HCT116 (cell line): ENCODE data around the gene PSMD11. TPM values are rescaled to one million over a fixed set of nuclear protein-coding genes. Genes with fewer than 3 reads are reported as not detected.

Experiments used
- ATAC-seq: fragments of 200-7000 bp; cut with Tn5 transposase; 2 replicates; pipeline ENCODE4 v1.9.1; 2020; ENCODE audit warnings: mild to moderate bottlenecking, moderate library complexity
- BruUV-seq: library from RNA; stranded (reverse); fragments of 400-500 nt; replicated peaks from 2 replicates; lab custom pipeline; 2021; lab: Mats Ljungman, UMichigan
- CTCF ChIA-PET: fragments of 300-600 bp; sonication (Branson Sonifier 250); formaldehyde crosslinking; loops from one replicate; lab custom pipeline; 2021; ENCODE audit warnings: antibody characterized with exemption; lab: Charles Lee
- POLR2A ChIA-PET: fragments of 300-600, 350-600 bp; sonication (Branson Sonifier 250); formaldehyde crosslinking; loops from one replicate; lab custom pipeline; 2021; ENCODE audit warnings: antibody characterized with exemption; lab: Charles Lee
- RAD21 ChIA-PET, 2 experiments: fragments of 300-600 bp; sonication (Branson Sonifier 250); formaldehyde crosslinking; loops; one replicate each; lab custom pipeline; 2023; ENCODE audit warnings: low total read pairs in 2 of 2; ENCODE audit not compliant: uncharacterized antibody in 2 of 2, unreplicated experiment in 2 of 2, low non-redundant PET in 1 of 2; lab: Charles Lee
- DNase-seq: peaks from one replicate; pipeline ENCODE4 v3.0.0-alpha.2; 2010; ENCODE audit warnings: low read depth, low spot score
- H2AFZ ChIP-seq: fragments of 200-600 bp; shearing (Covaris generic), sonication (generic); 2 replicates; pipeline ENCODE4 v1.6.1; 2017; ENCODE audit warnings: low read depth, mixed run types, mixed read lengths, antibody characterized with exemption, low read length; ENCODE audit not compliant: poor library complexity, severe bottlenecking
- H3K27ac ChIP-seq: 2 replicates; pipeline ENCODE4 v1.5.1; 2012; ENCODE audit warnings: low read depth, low read length
- H3K27me3 ChIP-seq: fragments of 200-600 bp; sonication (generic); 2 replicates; pipeline ENCODE4 v1.6.1; 2016; ENCODE audit warnings: mixed run types, low read length, mixed read lengths; ENCODE audit not compliant: insufficient read depth
- H3K36me3 ChIP-seq, 2 experiments: fragments of 200-500 bp in 1 of 2; fragments of 200-600 bp in 1 of 2; sonication (Bioruptor generic) in 1 of 2; sonication (generic) in 1 of 2; 2 replicates each; pipeline versions ENCODE4 v1.5.1 to v1.6.1; 2014 to 2016; ENCODE audit warnings: low read length in 2 of 2, inconsistent platforms in 1 of 2, mixed read lengths in 1 of 2, mixed run types in 1 of 2; ENCODE audit not compliant: insufficient read depth in 2 of 2, control insufficient read depth in 1 of 2
- H3K4me1 ChIP-seq, 2 experiments: fragments of 200-600 bp in 1 of 2; sonication (generic) in 1 of 2; 2 replicates each; pipeline versions ENCODE4 v1.5.1 to v1.6.1; 2012 to 2017; ENCODE audit warnings: low read length in 2 of 2, inconsistent platforms in 1 of 2, mild to moderate bottlenecking in 1 of 2, mixed read lengths in 1 of 2, mixed run types in 1 of 2, moderate library complexity in 1 of 2; ENCODE audit not compliant: insufficient read depth in 2 of 2, control insufficient read depth in 1 of 2
- H3K4me2 ChIP-seq: fragments of 200-600 bp; sonication (generic); 2 replicates; pipeline ENCODE4 v1.6.1; 2017; ENCODE audit warnings: mixed run types, low read length, mixed read lengths
- H3K4me3 ChIP-seq, 2 experiments: fragments of 200-600 bp in 1 of 2; sonication (generic) in 1 of 2; replicated peaks in 1 of 2; 2 replicates each; pipeline ENCODE4 v1.5.1; 2011 to 2016; ENCODE audit warnings: low read length in 2 of 2, control low read depth in 1 of 2, low read depth in 1 of 2, mild to moderate bottlenecking in 1 of 2, mixed read lengths in 1 of 2, mixed run types in 1 of 2
- H3K79me2 ChIP-seq: fragments of 200-600 bp; sonication (generic); 2 replicates; pipeline ENCODE4 v1.6.1; 2017; ENCODE audit warnings: mild to moderate bottlenecking, mixed run types, low read length, moderate library complexity, mixed read lengths; ENCODE audit not compliant: insufficient read depth
- H3K9ac ChIP-seq: fragments of 200-600 bp; sonication (generic); 2 replicates; pipeline ENCODE4 v1.6.1; 2016; ENCODE audit warnings: low read length, mixed read lengths
- H3K9me2 ChIP-seq: fragments of 200-600 bp; sonication (generic), shearing (Covaris generic); 2 replicates; pipeline ENCODE4 v1.6.1; 2017; ENCODE audit warnings: mixed run types, mild to moderate bottlenecking, moderate library complexity; ENCODE audit not compliant: insufficient read depth
- H3K9me3 ChIP-seq, 2 experiments: fragments of 200-500 bp in 1 of 2; fragments of 200-600 bp in 1 of 2; sonication (Bioruptor generic) in 1 of 2; sonication (generic) in 1 of 2; 2 replicates each; pipeline ENCODE4 v1.6.1; 2014 to 2017; ENCODE audit warnings: low read length in 2 of 2, mixed read lengths in 2 of 2, inconsistent platforms in 1 of 2, low read depth in 1 of 2, mild to moderate bottlenecking in 1 of 2, mixed run types in 1 of 2, moderate library complexity in 1 of 2; ENCODE audit not compliant: control insufficient read depth in 1 of 2, insufficient read depth in 1 of 2
- H4K20me1 ChIP-seq: fragments of 200-600 bp; sonication (generic), shearing (Covaris generic); 2 replicates; pipeline ENCODE4 v1.6.1; 2017; ENCODE audit warnings: mixed run types, mild to moderate bottlenecking, moderate library complexity; ENCODE audit not compliant: insufficient read depth
- EZH2phosphoT487 ChIP-seq: fragments of 200-600 bp; IDR thresholded peaks from 2 replicates; pipeline ENCODE4 v1.6.1; 2018; ENCODE audit warnings: antibody characterized with exemption, borderline replicate concordance
- FOSL1 ChIP-seq: IDR thresholded peaks from 2 replicates; pipeline ENCODE4 v1.6.1; 2012; ENCODE audit warnings: low read depth
- JUND ChIP-seq: IDR thresholded peaks from 2 replicates; pipeline ENCODE4 v1.6.1; 2012
- MAX ChIP-seq: IDR thresholded peaks from 2 replicates; pipeline ENCODE4 v1.6.1; 2012
- POLR2AphosphoS5 ChIP-seq: IDR thresholded peaks from 2 replicates; pipeline ENCODE4 v1.6.1; 2011; ENCODE audit warnings: mild to moderate bottlenecking, low read depth, low read length, moderate library complexity
- REST ChIP-seq: IDR thresholded peaks from 2 replicates; pipeline ENCODE4 v1.6.1; 2012; ENCODE audit warnings: low read depth
- SP1 ChIP-seq: IDR thresholded peaks from 2 replicates; pipeline ENCODE4 v1.6.1; 2012; ENCODE audit warnings: low read depth
- SRF ChIP-seq: IDR thresholded peaks from 2 replicates; pipeline ENCODE4 v1.6.1; 2012; ENCODE audit warnings: low read depth
- YY1 ChIP-seq: IDR thresholded peaks from 2 replicates; pipeline ENCODE4 v1.6.1; 2011; ENCODE audit warnings: low read length, low read depth, moderate library complexity, mild to moderate bottlenecking; ENCODE audit not compliant: insufficient replicate concordance; ENCODE audit errors: extremely low read depth
- ZBTB33 ChIP-seq: IDR thresholded peaks from 2 replicates; pipeline ENCODE4 v1.6.1; 2011; ENCODE audit warnings: mild to moderate bottlenecking, low read length, moderate library complexity; ENCODE audit not compliant: insufficient replicate concordance; ENCODE audit errors: extremely low read depth
- ZNF274 ChIP-seq: fragments of 200-500 bp; sonication (Bioruptor generic); IDR thresholded peaks from 2 replicates; pipeline ENCODE4 v1.6.1; 2014; ENCODE audit warnings: mild to moderate bottlenecking, low read depth, low read length, inconsistent platforms
- intact Hi-C: fragments of 100-400 bp; cut with micrococcal nuclease; formaldehyde crosslinking; loops from 2 replicates; pipeline ENCODE4 v1.10.0; 2022
- total RNA-seq: library from RNA; stranded (reverse); gene quantifications from one replicate; pipeline ENCODE4 v1.2.1, GENCODE V29; 2021; ENCODE audit not compliant: unreplicated experiment

Gene PSMD11
- total RNA-seq, 1 experiment from 2014 or later = 143 TPM

- H3K9ac ChIP-seq = no peak overlapping the region
- no peaks in the 10 kb centered on the region for H3K27me3 ChIP-seq
- no peaks in the 10 kb centered on the region for H3K36me3 ChIP-seq
- H3K27ac ChIP-seq = no peak overlapping the region
- H3K4me1 ChIP-seq = peaks cover 0 to 8% of the 10 kb centered on the region in 2 experiments; a peak in 2 of 4 replicates
- ChIA-PET RAD21 (interaction anchor here in 1 of 2 experiments (0.7 kb wide), 1 partner anchor 48 kb away, joined by 4 read pairs; the partner anchor contains the start of gene PSMD11), POLR2A (interaction anchor here (0.6 kb wide), 1 partner anchor 9 kb away, joined by 3 read pairs; no protein-coding TSS in a partner anchor), CTCF (no interaction called here)
- BruUV-seq = no TSS peak
- no peak for DNase-seq
- TF ChIP-seq ZBTB33 (no peak), POLR2AphosphoS5 (no peak), JUND (no peak), FOSL1 (no peak), YY1 (no peak), SP1 (no peak), MAX (no peak)
- intact Hi-C loops = no loop called here
- H3K4me2 ChIP-seq = no peak overlapping the region
- ATAC-seq = no peak
- H3K9me3 ChIP-seq = no peaks in the 10 kb centered on the region
- H3K4me3 ChIP-seq = no peak overlapping the region
- H3K79me2 ChIP-seq = no peaks in the 10 kb centered on the region
- no peaks in the 10 kb centered on the region for H3K9me2 ChIP-seq
- no peaks in the 10 kb centered on the region for H4K20me1 ChIP-seq
- H2AFZ ChIP-seq = no peak overlapping the region
Observed at GRCh38 chr17:32396343-32396742, 48.0 kb upstream of the PSMD11 start.

- H4K20me1 ChIP-seq = no peaks in the 10 kb centered on the region
- no peaks in the 10 kb centered on the region for H3K27me3 ChIP-seq
- ChIA-PET CTCF (no interaction called here), POLR2A (interaction anchor here (1.1 kb wide), 1 partner anchor 9 kb away, joined by 3 read pairs; no protein-coding TSS in a partner anchor), RAD21 (no interaction called here)
- H3K36me3 ChIP-seq = no peaks in the 10 kb centered on the region
- ATAC-seq (no peak), DNase-seq (no peak)
- H3K4me1 ChIP-seq = peaks cover 0 to 11% of the 10 kb centered on the region in 2 experiments; a peak in 2 of 4 replicates
- no peak overlapping the region for H3K4me2 ChIP-seq
- H3K79me2 ChIP-seq = no peaks in the 10 kb centered on the region
- no peak overlapping the region for H3K27ac ChIP-seq
- no peak overlapping the region for H3K4me3 ChIP-seq
- intact Hi-C loops = no loop called here
- no TSS peak for BruUV-seq
- no peaks in the 10 kb centered on the region for H3K9me3 ChIP-seq
- no peaks in the 10 kb centered on the region for H3K9me2 ChIP-seq
- no peak overlapping the region for H3K9ac ChIP-seq
- H2AFZ ChIP-seq = no peak overlapping the region
- TF ChIP-seq EZH2phosphoT487 (no peak), YY1 (no peak), ZBTB33 (no peak), SRF (no peak), JUND (no peak), FOSL1 (no peak), REST (no peak), ZNF274 (no peak)
Observed at GRCh38 chr17:32398946-32399345, 45.4 kb upstream of the PSMD11 start.
